Measurements from ENCODE around the gene DNAJB5.

DNAJB5 gene

GRCh38 chr9:34976992-34977391 lies 12.6 kb upstream of the DNAJB5 start:
- TF ChIP-seq CTCF (IDR thresholded peaks at IDR 0.05): no peak

- no peak for TF ChIP-seq CTCF (IDR thresholded peaks at IDR 0.05)
Observed at GRCh38 chr9:34980181-34980761, 9.3 kb upstream of the DNAJB5 start.

GRCh38 chr9:34982361-34982760 lies 7.2 kb upstream of the DNAJB5 start:
- TF ChIP-seq CTCF (IDR thresholded peaks at IDR 0.05): no peak

GRCh38 chr9:34983209-34983608 lies 6.3 kb upstream of the DNAJB5 start:
- TF ChIP-seq CTCF (IDR thresholded peaks at IDR 0.05): no peak

- TF ChIP-seq CTCF (IDR thresholded peaks at IDR 0.05): no peak
Observed at GRCh38 chr9:34984049-34984448, 5.5 kb upstream of the DNAJB5 start.

GRCh38 chr9:34985311-34985899 lies 4.1 kb upstream of the DNAJB5 start:
- TF ChIP-seq CTCF (IDR thresholded peaks at IDR 0.05): peak; percentile 90

- no peak for TF ChIP-seq CTCF (IDR thresholded peaks at IDR 0.05)
Observed at GRCh38 chr9:34986540-34987047, 3.0 kb upstream of the DNAJB5 start.

Measured in LNCAP (cell line).